ENCODE results near the gene DEGS2. TPM values are rescaled to one million over a fixed set of nuclear protein-coding genes. Genes with fewer than 3 reads are reported as not detected.

DEGS2 gene
- total RNA-seq, 1 experiment from 2014 or later, result 1.6 TPM

DNA sequence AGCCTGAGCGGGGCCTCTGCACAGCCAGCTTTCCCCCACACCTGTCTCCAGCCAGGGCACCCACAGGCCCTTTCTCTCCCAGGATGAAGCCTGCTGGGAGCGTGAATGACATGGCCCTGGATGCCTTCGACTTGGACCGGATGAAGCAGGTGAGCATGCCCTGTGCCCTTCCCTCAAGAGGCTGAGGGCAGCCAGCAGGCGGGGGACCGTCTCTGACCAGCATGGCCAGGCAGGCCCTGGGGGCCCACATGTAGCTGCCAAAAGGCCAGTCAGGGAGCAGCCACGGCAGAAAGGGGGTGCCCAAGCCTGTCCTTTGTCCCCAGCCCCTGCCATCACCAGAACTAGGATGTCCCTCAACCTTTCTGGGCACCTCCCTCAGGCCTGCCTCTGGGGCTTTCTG, 18.3 kb downstream of the DEGS2 start:
- Histone ChIP-seq H2AFZ (ENCODE audit: low read length) (no peak overlapping the region), H3K27me3 (ENCODE audit: low read length) (no peaks in the 10 kb centered on the region), H3K4me2 (ENCODE audit: low read length) (no peak overlapping the region), H3K9me3 (ENCODE audit: low read length) (no peaks in the 10 kb centered on the region), H4K20me1 (ENCODE audit: low read length) (no peaks in the 10 kb centered on the region), H3K36me3 (ENCODE audit: low read depth, low read length) (no peaks in the 10 kb centered on the region), H3K79me2 (ENCODE audit: low read length) (no peaks in the 10 kb centered on the region), H3K4me1 (ENCODE audit: insufficient read depth, low read length) (no peaks in the 10 kb centered on the region), H3F3A (ENCODE audit: low read length, unreplicated experiment) (no peaks in the 10 kb centered on the region), H3K9ac (ENCODE audit: low read length) (no peak overlapping the region), H3K4me3 (ENCODE audit: low read length) (no peak overlapping the region), H3K9me2 (replicated peaks; ENCODE audit: low read length) (no peaks in the 10 kb centered on the region), H3K27ac (ENCODE audit: low read length) (no peak overlapping the region)
- CTCF ChIA-PET, result no interaction called here
- no TSS peak for BruUV-seq (replicated peaks)
- TF ChIP-seq EZH2 (IDR thresholded peaks at IDR 0.05; ENCODE audit: low read length, unreplicated experiment), result no peak
- intact Hi-C loops (cut with micrococcal nuclease), result no loop called here
- ATAC-seq, result no peak
- POLR2A ChIA-PET (ENCODE audit: unreplicated experiment), result no interaction called here
- DNase-seq, result no peak

DNA sequence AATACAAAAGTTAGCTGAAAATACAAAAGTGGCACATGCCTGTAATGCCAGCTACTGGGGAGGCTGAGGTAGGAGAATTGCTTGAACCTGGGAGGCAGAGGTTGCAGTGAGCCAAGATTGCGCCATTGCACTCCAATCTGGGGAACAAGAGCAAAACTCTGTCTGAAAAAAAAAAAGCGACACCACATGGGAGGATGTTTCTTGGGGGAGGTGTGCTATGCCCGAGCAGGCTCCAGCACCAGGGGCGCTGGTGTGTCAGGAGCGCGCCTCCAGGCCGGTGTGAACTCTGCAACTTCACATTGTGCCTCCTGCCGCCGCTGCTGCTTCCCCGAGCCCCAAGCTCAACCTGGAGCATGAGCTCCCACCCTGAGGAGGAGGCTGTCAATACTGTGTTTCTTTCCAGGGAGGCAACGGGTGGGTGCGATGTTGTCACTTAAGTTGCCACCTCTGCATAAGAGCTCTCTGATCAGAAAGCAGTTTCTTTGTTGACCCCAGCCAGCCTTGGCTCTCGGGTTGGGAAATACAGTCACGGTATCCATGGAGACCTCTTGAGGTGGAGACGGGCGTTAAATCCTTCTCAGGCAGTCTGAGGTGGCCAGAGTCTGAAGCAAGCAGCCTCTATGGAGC, 18.9 kb downstream of the DEGS2 start:
- no peaks in the 10 kb centered on the region for H3K9me3 ChIP-seq (ENCODE audit: low read length)
- DNase-seq, result no peak
- H3F3A ChIP-seq (ENCODE audit: low read length, unreplicated experiment), result no peaks in the 10 kb centered on the region
- no peaks in the 10 kb centered on the region for H3K9me2 ChIP-seq (replicated peaks; ENCODE audit: low read length)
- no peak overlapping the region for H3K4me2 ChIP-seq (ENCODE audit: low read length)
- H3K9ac ChIP-seq (ENCODE audit: low read length), result no peak overlapping the region
- ChIA-PET POLR2A (ENCODE audit: unreplicated experiment) (no interaction called here), CTCF (no interaction called here)
- H3K4me3 ChIP-seq (ENCODE audit: low read length), result no peak overlapping the region
- no peaks in the 10 kb centered on the region for H3K79me2 ChIP-seq (ENCODE audit: low read length)
- H3K36me3 ChIP-seq (ENCODE audit: low read depth, low read length), result no peaks in the 10 kb centered on the region
- no TSS peak for BruUV-seq (replicated peaks)
- no peak overlapping the region for H3K27ac ChIP-seq (ENCODE audit: low read length)
- H3K27me3 ChIP-seq (ENCODE audit: low read length), result no peaks in the 10 kb centered on the region
- TF ChIP-seq EZH2 (IDR thresholded peaks at IDR 0.05; ENCODE audit: low read length, unreplicated experiment) (no peak), EZH2phosphoT487 (IDR thresholded peaks at IDR 0.05; ENCODE audit: borderline replicate concordance, low read length) (no peak)
- TF ChIP-seq, protein P1, sequence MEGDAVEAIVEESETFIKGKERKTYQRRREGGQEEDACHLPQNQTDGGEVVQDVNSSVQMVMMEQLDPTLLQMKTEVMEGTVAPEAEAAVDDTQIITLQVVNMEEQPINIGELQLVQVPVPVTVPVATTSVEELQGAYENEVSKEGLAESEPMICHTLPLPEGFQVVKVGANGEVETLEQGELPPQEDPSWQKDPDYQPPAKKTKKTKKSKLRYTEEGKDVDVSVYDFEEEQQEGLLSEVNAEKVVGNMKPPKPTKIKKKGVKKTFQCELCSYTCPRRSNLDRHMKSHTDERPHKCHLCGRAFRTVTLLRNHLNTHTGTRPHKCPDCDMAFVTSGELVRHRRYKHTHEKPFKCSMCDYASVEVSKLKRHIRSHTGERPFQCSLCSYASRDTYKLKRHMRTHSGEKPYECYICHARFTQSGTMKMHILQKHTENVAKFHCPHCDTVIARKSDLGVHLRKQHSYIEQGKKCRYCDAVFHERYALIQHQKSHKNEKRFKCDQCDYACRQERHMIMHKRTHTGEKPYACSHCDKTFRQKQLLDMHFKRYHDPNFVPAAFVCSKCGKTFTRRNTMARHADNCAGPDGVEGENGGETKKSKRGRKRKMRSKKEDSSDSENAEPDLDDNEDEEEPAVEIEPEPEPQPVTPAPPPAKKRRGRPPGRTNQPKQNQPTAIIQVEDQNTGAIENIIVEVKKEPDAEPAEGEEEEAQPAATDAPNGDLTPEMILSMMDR (conservative IDR thresholded peaks at IDR 0.05; ENCODE audit: low read depth, low read length), result no peak
- no peak for ATAC-seq
- intact Hi-C loops (cut with micrococcal nuclease), result no loop called here
- no peaks in the 10 kb centered on the region for H4K20me1 ChIP-seq (ENCODE audit: low read length)
- no peaks in the 10 kb centered on the region for H3K4me1 ChIP-seq (ENCODE audit: insufficient read depth, low read length)
- H2AFZ ChIP-seq (ENCODE audit: low read length), result no peak overlapping the region

DNA sequence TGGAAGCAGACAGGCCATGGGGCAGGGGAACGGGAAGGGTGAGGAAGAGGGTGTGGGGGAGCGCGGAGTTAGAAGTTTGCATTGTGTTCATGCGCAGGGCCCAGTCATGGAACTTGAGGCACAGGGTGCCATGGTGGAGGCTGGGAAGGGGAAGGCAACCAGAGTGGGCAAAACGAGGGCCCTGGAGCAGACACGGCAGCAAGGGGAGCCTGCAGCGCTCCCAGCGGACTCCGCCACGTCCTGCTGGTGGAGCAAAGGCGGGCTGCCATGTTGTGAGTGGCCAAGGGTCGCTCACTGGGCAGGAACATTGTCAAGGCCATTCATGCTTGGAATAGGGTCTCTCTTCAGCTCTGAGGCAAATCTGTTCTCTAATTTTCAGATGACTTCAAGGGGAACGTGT, 20.5 kb downstream of the DEGS2 start:
- Histone ChIP-seq H3K4me1 (ENCODE audit: insufficient read depth, low read length) (no peaks in the 10 kb centered on the region), H3K4me2 (ENCODE audit: low read length) (no peak overlapping the region), H3K36me3 (ENCODE audit: low read depth, low read length) (no peaks in the 10 kb centered on the region), H3K9ac (ENCODE audit: low read length) (no peak overlapping the region), H3K27ac (ENCODE audit: low read length) (no peak overlapping the region), H3F3A (ENCODE audit: low read length, unreplicated experiment) (no peaks in the 10 kb centered on the region), H3K4me3 (ENCODE audit: low read length) (no peak overlapping the region), H3K9me2 (replicated peaks; ENCODE audit: low read length) (no peaks in the 10 kb centered on the region), H4K20me1 (ENCODE audit: low read length) (no peaks in the 10 kb centered on the region), H3K27me3 (ENCODE audit: low read length) (no peaks in the 10 kb centered on the region), H3K79me2 (ENCODE audit: low read length) (no peaks in the 10 kb centered on the region), H3K9me3 (ENCODE audit: low read length) (no peaks in the 10 kb centered on the region), H2AFZ (ENCODE audit: low read length) (no peak overlapping the region)
- ChIA-PET CTCF (no interaction called here), POLR2A (ENCODE audit: unreplicated experiment) (no interaction called here)
- no peak for DNase-seq
- intact Hi-C loops (cut with micrococcal nuclease), result no loop called here
- no TSS peak for BruUV-seq (replicated peaks)
- ATAC-seq, result no peak
- TF ChIP-seq, protein P1 (conservative IDR thresholded peaks at IDR 0.05; ENCODE audit: low read depth, low read length), result no peak
- TF ChIP-seq EZH2 (IDR thresholded peaks at IDR 0.05; ENCODE audit: low read length, unreplicated experiment) (no peak), EZH2phosphoT487 (IDR thresholded peaks at IDR 0.05; ENCODE audit: borderline replicate concordance, low read length) (no peak)

Measured in PC-3 (cell line).